HepG2 (cell line): ENCODE data around the gene HNRNPUL1. TPM values are rescaled to one million over a fixed set of nuclear protein-coding genes. Genes with fewer than 3 reads are reported as not detected.

Source experiments
- ATF7 ChIP-seq, 2 experiments: fragments of 450-650 bp in 1 of 2; sonication (generic) in 1 of 2; formaldehyde crosslinking in 1 of 2; IDR thresholded peaks; 2 replicates each; pipeline versions ENCODE4 v1.4.0 to v1.6.1; 2016 to 2020; ENCODE audit warnings: antibody characterized with exemption in 1 of 2, mild to moderate bottlenecking in 1 of 2, missing genetic modification reagents in 1 of 2
- JARID2 ChIP-seq: sonication (generic); formaldehyde crosslinking; IDR thresholded peaks from 2 replicates; pipeline ENCODE4 v1.8.1; 2023; ENCODE audit warnings: missing genetic modification reagents, inconsistent platforms; ENCODE audit not compliant: insufficient replicate concordance
- KDM5A ChIP-seq: fragments of 200-600 bp; sonication (generic); IDR thresholded peaks from 2 replicates; pipeline ENCODE4 v1.7.0; 2018; ENCODE audit warnings: antibody characterized with exemption, mild to moderate bottlenecking, low read length, borderline replicate concordance
- KDM6A ChIP-seq: IDR thresholded peaks from 2 replicates; pipeline ENCODE4 v1.6.1; 2016; ENCODE audit warnings: low read depth
- SAFB2 ChIP-seq: sonication (generic); formaldehyde crosslinking; IDR thresholded peaks from 2 replicates; pipeline ENCODE4 v1.5.1; 2020; ENCODE audit warnings: missing genetic modification reagents, low read depth, mild to moderate bottlenecking, borderline replicate concordance
- SP2 ChIP-seq: sonication (generic); formaldehyde crosslinking; IDR thresholded peaks from 2 replicates; pipeline ENCODE4 v1.5.1; 2020; ENCODE audit warnings: mild to moderate bottlenecking, missing genetic modification reagents
- SUZ12 ChIP-seq: fragments of 150-350 bp; IDR thresholded peaks from 2 replicates; pipeline ENCODE4 v1.6.1; 2014; ENCODE audit warnings: low read depth, low read length
- TAF15 ChIP-seq: fragments of 200-400 bp; formaldehyde crosslinking; IDR thresholded peaks from one replicate; pipeline ENCODE4 v1.6.1; 2018; ENCODE audit warnings: mild to moderate bottlenecking, low read depth, low read length; ENCODE audit not compliant: poor library complexity, severe bottlenecking
- TARDBP ChIP-seq: sonication (generic); formaldehyde crosslinking; IDR thresholded peaks from 2 replicates; pipeline ENCODE4 v1.8.0; 2022; ENCODE audit warnings: mild to moderate bottlenecking, missing genetic modification reagents
- U2AF1 ChIP-seq: fragments of 200-400 bp; formaldehyde crosslinking; optimal IDR thresholded peaks from 2 replicates; pipeline ENCODE3; 2017; ENCODE audit warnings: mild to moderate bottlenecking, low read depth, low read length
- ZEB1 ChIP-seq: IDR thresholded peaks from 2 replicates; pipeline ENCODE4 v1.6.1; 2012; ENCODE audit warnings: mild to moderate bottlenecking, low read depth, inconsistent platforms; ENCODE audit not compliant: insufficient replicate concordance
- ZFP37 ChIP-seq: sonication (generic); formaldehyde crosslinking; IDR thresholded peaks from 2 replicates; pipeline ENCODE4 v1.4.0; 2020; ENCODE audit warnings: missing genetic modification reagents, borderline replicate concordance
- ZKSCAN8 ChIP-seq: IDR thresholded peaks from 2 replicates; pipeline ENCODE4 v1.6.1; 2016; ENCODE audit warnings: borderline replicate concordance, missing genetic modification reagents, missing compliant biosample characterization
- ZMYM2 ChIP-seq: sonication (generic); formaldehyde crosslinking; IDR thresholded peaks from 2 replicates; pipeline ENCODE4 v1.8.0; 2022; ENCODE audit warnings: mild to moderate bottlenecking, missing genetic modification reagents
- ZNF354B ChIP-seq: sonication (generic); formaldehyde crosslinking; IDR thresholded peaks from 2 replicates; pipeline ENCODE4 v1.8.0; 2022; ENCODE audit warnings: mild to moderate bottlenecking, missing genetic modification reagents
- polyA plus RNA-seq, 8 experiments: library from polyadenylated mRNA; depleted of rRNA in 3 of 8; stranded (reverse) in 7 of 8; unstranded in 1 of 8; fragments of >200 nt; fragmentation: Illumina TruSeq in 4 of 8; extraction: Trizol in 4 of 8; gene quantifications; 2 replicates each; pipeline versions ENCODE4 v1.2.1 to v1.2.3, GENCODE V29; 2011 to 2016; ENCODE audit warnings: low read depth in 4 of 8, missing spikeins in 1 of 8, mixed read lengths in 1 of 8; ENCODE audit not compliant: insufficient read depth in 1 of 8
- total RNA-seq, 5 experiments: library from RNA; depleted of rRNA; stranded (reverse); fragments of >200 nt; fragmentation: Illumina TruSeq; extraction: Trizol; gene quantifications; 2 replicates each; pipeline ENCODE4 v1.2.3, GENCODE V29; 2016; ENCODE audit warnings: low read depth in 1 of 5
- TF ChIP-seq, protein P1 (sequence below): sonication (generic); formaldehyde crosslinking; IDR thresholded peaks from 2 replicates; pipeline ENCODE4 v1.8.1; 2023; ENCODE audit warnings: missing genetic modification reagents, mild to moderate bottlenecking, borderline replicate concordance
- TF ChIP-seq, protein P2 (sequence below), 2 experiments: IDR thresholded peaks; 2 replicates each; pipeline ENCODE4 v1.6.1; 2011 to 2012; ENCODE audit warnings: low read length in 2 of 2, borderline replicate concordance in 1 of 2, low read depth in 1 of 2, mild to moderate bottlenecking in 1 of 2, moderate library complexity in 1 of 2
- TF ChIP-seq, protein P3 (sequence below): IDR thresholded peaks from 2 replicates; pipeline ENCODE4 v1.6.1; 2016; ENCODE audit warnings: missing biosample characterization, missing genetic modification reagents, low read depth
- TF ChIP-seq, protein P4 (sequence below): sonication (generic); formaldehyde crosslinking; IDR thresholded peaks from 2 replicates; pipeline ENCODE4 v1.8.0; 2022; ENCODE audit warnings: mild to moderate bottlenecking, missing genetic modification reagents, moderate library complexity
- TF ChIP-seq, protein P5 (sequence below): IDR thresholded peaks from 2 replicates; pipeline ENCODE4 v1.6.1; 2012; ENCODE audit warnings: low read depth, low read length, improper control_type of control experiment

The HNRNPUL1 gene
- total and polyA plus RNA-seq, 2 of the 13 experiments (the other 11 are each of a cell fraction or from before 2014, with no cell fraction given), result 30.9 to 81.7 TPM

DNA sequence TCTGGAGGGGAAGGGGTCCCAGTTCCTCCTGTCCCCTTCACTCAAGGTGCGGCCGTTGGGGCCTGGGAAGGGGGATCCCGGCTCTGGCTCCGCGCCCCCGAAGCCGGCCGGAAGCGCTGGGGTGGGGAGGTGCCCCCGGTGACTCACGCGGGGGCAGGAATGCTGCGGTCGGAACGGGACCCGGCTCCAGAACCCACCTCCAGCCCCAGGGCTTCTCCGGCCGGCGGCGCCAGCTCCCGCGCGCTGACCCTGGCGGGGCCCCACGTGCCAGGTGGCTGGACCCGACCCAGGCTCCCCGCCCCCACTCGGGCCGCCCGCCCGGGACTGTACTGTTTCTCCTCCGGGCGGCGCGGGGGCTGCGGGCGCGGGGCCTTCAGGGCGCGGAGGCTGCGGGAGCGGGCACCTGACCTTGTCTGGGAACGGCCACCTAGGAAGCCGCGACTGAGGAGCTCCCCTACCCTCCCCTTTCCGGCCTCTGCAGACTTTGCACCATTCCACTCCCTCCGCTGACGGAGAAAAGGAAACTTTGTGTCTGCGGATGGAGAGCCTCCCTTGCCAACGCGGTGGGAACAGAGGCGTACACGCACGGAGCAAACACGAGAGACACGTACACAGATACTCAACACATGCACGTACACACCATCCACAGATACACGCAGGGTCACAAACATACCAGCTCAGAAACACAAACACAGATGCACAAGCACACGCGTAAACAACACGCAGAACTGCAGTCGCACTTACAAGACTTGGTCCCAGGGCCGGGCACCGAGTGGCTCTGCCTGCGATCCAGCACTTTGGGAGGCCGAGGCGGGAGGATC lies 37.9 kb upstream of the HNRNPUL1 start (continued):
- no peak; the same call in 1 of the 2 replicates for TF ChIP-seq ZKSCAN8 (CRISPR knock-in tag)
- no peak for TF ChIP-seq ZFP37 (CRISPR knock-in tag)
- TF ChIP-seq U2AF1, result no peak
- TF ChIP-seq ZEB1, result no peak
- 0 out of 2 replicates have a peak, but pooled peaks have one; percentile 17 for TF ChIP-seq KDM6A (CRISPR knock-in tag)
- no peak for TF ChIP-seq ATF7 (IDR thresholded peaks at IDR 0.05)
- no peak for TF ChIP-seq ATF7 (CRISPR knock-in tag; IDR thresholded peaks at IDR 0.05)
- no peak for TF ChIP-seq ZNF354B (CRISPR knock-in tag)
- TF ChIP-seq, protein P1, sequence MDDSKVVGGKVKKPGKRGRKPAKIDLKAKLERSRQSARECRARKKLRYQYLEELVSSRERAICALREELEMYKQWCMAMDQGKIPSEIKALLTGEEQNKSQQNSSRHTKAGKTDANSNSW (CRISPR knock-in tag), result no peak; the same call in 1 of the 2 replicates
- no peak for TF ChIP-seq TAF15
- no peak for TF ChIP-seq JARID2 (CRISPR knock-in tag)
- TF ChIP-seq SAFB2 (CRISPR knock-in tag), result peak; percentile 76; the same call in 1 of the 2 replicates
- no peak for TF ChIP-seq KDM5A
- TF ChIP-seq, protein P2, sequence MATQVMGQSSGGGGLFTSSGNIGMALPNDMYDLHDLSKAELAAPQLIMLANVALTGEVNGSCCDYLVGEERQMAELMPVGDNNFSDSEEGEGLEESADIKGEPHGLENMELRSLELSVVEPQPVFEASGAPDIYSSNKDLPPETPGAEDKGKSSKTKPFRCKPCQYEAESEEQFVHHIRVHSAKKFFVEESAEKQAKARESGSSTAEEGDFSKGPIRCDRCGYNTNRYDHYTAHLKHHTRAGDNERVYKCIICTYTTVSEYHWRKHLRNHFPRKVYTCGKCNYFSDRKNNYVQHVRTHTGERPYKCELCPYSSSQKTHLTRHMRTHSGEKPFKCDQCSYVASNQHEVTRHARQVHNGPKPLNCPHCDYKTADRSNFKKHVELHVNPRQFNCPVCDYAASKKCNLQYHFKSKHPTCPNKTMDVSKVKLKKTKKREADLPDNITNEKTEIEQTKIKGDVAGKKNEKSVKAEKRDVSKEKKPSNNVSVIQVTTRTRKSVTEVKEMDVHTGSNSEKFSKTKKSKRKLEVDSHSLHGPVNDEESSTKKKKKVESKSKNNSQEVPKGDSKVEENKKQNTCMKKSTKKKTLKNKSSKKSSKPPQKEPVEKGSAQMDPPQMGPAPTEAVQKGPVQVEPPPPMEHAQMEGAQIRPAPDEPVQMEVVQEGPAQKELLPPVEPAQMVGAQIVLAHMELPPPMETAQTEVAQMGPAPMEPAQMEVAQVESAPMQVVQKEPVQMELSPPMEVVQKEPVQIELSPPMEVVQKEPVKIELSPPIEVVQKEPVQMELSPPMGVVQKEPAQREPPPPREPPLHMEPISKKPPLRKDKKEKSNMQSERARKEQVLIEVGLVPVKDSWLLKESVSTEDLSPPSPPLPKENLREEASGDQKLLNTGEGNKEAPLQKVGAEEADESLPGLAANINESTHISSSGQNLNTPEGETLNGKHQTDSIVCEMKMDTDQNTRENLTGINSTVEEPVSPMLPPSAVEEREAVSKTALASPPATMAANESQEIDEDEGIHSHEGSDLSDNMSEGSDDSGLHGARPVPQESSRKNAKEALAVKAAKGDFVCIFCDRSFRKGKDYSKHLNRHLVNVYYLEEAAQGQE (IDR thresholded peaks at IDR 0.05; ENCODE audit: borderline replicate concordance in 1 of 2, low read depth in 1 of 2, low read length in 2 of 2), result peak in 1 of 2 experiments; percentile 12; a peak in 1 of 4 replicates
- peak; percentile 8; the same call in 1 of the 2 replicates for TF ChIP-seq TARDBP (CRISPR knock-in tag)
- TF ChIP-seq, protein P3, sequence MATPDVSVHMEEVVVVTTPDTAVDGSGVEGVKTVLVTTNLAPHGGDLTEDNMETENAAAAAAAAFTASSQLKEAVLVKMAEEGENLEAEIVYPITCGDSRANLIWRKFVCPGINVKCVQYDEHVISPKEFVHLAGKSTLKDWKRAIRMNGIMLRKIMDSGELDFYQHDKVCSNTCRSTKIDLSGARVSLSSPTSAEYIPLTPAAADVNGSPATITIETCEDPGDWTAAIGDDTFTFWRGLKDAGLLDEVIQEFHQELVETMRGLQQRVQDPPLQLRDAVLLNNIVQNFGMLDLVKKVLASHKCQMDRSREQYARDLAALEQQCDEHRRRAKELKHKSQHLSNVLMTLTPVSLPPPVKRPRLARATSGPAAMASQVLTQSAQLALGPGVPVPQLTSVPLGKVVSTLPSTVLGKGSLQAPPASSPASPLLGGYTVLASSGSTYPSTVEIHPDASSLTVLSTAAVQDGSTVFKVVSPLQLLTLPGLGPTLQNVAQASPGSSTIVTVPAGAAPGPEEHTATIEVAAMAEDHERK, result no peak
- TF ChIP-seq SUZ12, result no peak
- TF ChIP-seq, protein P4, sequence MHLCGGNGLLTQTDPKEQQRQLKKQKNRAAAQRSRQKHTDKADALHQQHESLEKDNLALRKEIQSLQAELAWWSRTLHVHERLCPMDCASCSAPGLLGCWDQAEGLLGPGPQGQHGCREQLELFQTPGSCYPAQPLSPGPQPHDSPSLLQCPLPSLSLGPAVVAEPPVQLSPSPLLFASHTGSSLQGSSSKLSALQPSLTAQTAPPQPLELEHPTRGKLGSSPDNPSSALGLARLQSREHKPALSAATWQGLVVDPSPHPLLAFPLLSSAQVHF, result no peak
- TF ChIP-seq, protein P5, sequence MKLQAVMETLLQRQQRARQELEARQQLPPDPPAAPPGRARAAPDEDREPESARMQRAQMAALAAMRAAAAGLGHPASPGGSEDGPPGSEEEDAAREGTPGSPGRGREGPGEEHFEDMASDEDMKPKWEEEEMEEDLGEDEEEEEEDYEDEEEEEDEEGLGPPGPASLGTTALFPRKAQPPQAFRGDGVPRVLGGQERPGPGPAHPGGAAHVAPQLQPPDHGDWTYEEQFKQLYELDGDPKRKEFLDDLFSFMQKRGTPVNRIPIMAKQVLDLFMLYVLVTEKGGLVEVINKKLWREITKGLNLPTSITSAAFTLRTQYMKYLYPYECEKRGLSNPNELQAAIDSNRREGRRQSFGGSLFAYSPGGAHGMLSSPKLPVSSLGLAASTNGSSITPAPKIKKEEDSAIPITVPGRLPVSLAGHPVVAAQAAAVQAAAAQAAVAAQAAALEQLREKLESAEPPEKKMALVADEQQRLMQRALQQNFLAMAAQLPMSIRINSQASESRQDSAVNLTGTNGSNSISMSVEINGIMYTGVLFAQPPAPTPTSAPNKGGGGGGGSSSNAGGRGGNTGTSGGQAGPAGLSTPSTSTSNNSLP, result no peak
- TF ChIP-seq SP2 (CRISPR knock-in tag), result no peak
- TF ChIP-seq ZMYM2, result peak; percentile 46; the same call in 1 of the 2 replicates
